Fibroblast of mammary gland (primary cell): ENCODE measurements around the gene PADI1.
A peak's percentile ranks its signal among the peaks of the same experiment; 100 is the strongest.

Source experiments
- DNase-seq: peaks from one replicate; pipeline ENCODE4 v3.0.0-alpha.2; 2010; ENCODE audit warnings: low read depth
- H3K4me3 ChIP-seq: 2 replicates; pipeline ENCODE4 v1.5.1; 2011; ENCODE audit warnings: low read depth, mild to moderate bottlenecking, low read length, moderate library complexity; ENCODE audit not compliant: control insufficient read depth
- CTCF ChIP-seq: conservative IDR thresholded peaks from 2 replicates; pipeline ENCODE4 v1.5.1; 2011; ENCODE audit warnings: low read depth, low read length, inconsistent platforms; ENCODE audit not compliant: control insufficient read depth, insufficient read depth

The PADI1 gene

DNA sequence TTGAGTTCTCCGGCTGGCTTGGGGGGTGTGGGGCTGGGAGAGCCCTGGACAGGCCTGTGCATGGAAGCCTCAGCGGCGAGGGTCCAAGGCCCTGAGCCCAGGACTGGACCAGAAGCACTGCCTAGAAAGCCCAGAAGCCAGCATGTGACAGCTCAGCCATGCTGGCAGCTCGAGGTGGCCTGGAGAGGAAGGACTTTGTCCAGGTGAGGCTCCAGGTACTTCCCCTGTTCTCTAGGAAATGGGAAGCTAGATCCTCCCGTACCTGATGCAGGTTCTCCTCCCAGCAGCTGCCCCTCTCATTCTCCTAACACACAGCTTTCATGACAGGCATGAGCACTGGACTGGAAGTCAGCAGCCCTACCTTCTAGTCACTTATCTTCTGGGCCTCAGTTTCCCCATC is 50.4 kb downstream of the PADI1 start:
- DNase-seq = no peak

GRCh38 chr1:17258116-17258757 is 53.3 kb downstream of the PADI1 start:
- TF ChIP-seq CTCF = no peak
- DNase-seq = peak; percentile 55
- H3K4me3 ChIP-seq = no peak overlapping the region

More for the DNA sequence above, 50.4 kb downstream of the PADI1 start:
- H3K4me3 ChIP-seq = no peak overlapping the region
- TF ChIP-seq CTCF = no peak

- no peak for TF ChIP-seq CTCF
- no peak for DNase-seq
- no peak overlapping the region for H3K4me3 ChIP-seq
Observed at GRCh38 chr1:17258758-17259130, 53.8 kb downstream of the PADI1 start.

- peak; percentile 55 for DNase-seq
- no peak for TF ChIP-seq CTCF
- no peak overlapping the region for H3K4me3 ChIP-seq
Observed at GRCh38 chr1:17259233-17259873, 54.4 kb downstream of the PADI1 start.

- DNase-seq = no peak
- no peak for TF ChIP-seq CTCF
- no peak overlapping the region for H3K4me3 ChIP-seq
Observed at GRCh38 chr1:17260264-17260663, 55.3 kb downstream of the PADI1 start.

- no peak overlapping the region for H3K4me3 ChIP-seq
- no peak for TF ChIP-seq CTCF
- DNase-seq = no peak
Observed at GRCh38 chr1:17260738-17261137, 55.8 kb downstream of the PADI1 start.
